ENCODE results near the gene DPF3. TPM values are rescaled to one million over a fixed set of nuclear protein-coding genes. Genes with fewer than 3 reads are reported as not detected.

The DPF3 gene
- total and polyA plus RNA-seq, 2 of the 13 experiments (the other 11 are each of a cell fraction or from before 2014, with no cell fraction given), result 0.09 to 0.60 TPM

GRCh38 chr14:72745991-72746980 is 147.6 kb downstream of the DPF3 start (continued):
- TF ChIP-seq U2AF2 (IDR thresholded peaks at IDR 0.05; ENCODE audit: low read depth, low read length) (no peak), PBX3 (CRISPR knock-in tag; IDR thresholded peaks at IDR 0.05; ENCODE audit: borderline replicate concordance) (no peak), NCOA5 (CRISPR knock-in tag; IDR thresholded peaks at IDR 0.05) (no peak), ZNF788 (CRISPR knock-in tag; IDR thresholded peaks at IDR 0.05; ENCODE audit: borderline replicate concordance) (no peak), ZNF687 (CRISPR knock-in tag; IDR thresholded peaks at IDR 0.05) (0 out of 2 replicates have a peak, but pooled peaks have one; percentile 8)
